DOHH2 (cell line): ENCODE measurements around the gene GNA14.

ENCODE experiments used
- EZH2phosphoT487 ChIP-seq: fragments of 200-600 bp; sonication (generic); IDR thresholded peaks from 2 replicates; pipeline ENCODE4 v1.6.1; 2017; ENCODE audit warnings: borderline replicate concordance, mild to moderate bottlenecking, antibody characterized with exemption, low read length, moderate library complexity, mixed read lengths
- TF ChIP-seq, protein P1 (sequence below): fragments of 200-600 bp; sonication (generic); IDR thresholded peaks from one replicate; pipeline ENCODE4 v1.5.1; 2014; ENCODE audit warnings: antibody characterized with exemption, mild to moderate bottlenecking, low read depth, low read length; ENCODE audit not compliant: poor library complexity, severe bottlenecking

DNA sequence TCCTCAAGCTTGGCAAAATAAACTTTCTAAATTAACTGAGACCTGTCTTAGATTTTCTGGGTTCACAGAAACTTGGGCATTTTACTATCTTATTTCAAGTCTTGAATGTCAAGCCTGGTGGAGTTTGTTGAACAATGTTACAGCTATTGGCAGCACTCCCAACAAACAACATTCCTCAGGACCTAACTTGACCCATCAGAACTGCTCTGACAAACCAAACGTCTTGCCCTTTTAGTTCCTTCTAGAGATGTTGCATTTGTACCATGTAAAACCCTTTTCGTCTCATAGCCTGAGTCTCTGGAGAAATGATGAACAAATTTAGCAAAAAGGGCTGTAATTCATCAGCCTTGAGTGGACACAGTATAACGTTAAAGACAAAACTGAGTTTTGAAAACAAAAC, 51.1 kb downstream of the GNA14 start:
- TF ChIP-seq, protein P1, sequence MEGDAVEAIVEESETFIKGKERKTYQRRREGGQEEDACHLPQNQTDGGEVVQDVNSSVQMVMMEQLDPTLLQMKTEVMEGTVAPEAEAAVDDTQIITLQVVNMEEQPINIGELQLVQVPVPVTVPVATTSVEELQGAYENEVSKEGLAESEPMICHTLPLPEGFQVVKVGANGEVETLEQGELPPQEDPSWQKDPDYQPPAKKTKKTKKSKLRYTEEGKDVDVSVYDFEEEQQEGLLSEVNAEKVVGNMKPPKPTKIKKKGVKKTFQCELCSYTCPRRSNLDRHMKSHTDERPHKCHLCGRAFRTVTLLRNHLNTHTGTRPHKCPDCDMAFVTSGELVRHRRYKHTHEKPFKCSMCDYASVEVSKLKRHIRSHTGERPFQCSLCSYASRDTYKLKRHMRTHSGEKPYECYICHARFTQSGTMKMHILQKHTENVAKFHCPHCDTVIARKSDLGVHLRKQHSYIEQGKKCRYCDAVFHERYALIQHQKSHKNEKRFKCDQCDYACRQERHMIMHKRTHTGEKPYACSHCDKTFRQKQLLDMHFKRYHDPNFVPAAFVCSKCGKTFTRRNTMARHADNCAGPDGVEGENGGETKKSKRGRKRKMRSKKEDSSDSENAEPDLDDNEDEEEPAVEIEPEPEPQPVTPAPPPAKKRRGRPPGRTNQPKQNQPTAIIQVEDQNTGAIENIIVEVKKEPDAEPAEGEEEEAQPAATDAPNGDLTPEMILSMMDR = no peak
- no peak for TF ChIP-seq EZH2phosphoT487
